ENCODE measurements around the gene IL3.

DNA sequence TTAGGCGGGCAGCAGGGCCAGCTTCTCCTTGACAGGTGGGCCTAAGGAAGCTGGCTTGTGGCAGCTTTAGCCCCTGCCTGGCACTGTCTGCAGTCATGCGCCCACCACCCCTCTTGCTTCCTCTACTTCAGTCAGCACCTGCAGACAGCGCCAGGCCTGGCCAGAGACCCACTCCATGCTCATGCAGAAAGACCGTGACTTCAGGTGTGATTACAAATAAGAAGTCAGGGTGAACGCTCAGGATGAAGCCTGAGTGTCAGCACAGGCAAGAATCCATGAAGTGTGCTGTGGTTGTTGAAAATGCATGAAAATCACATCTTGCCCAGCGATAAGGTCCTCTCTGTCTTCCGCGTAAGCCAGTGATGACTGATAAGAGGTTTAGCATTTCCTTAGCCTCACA lies 16.5 kb downstream of the IL3 start:
- no peak for TF ChIP-seq EZH2 (IDR thresholded peaks at IDR 0.05; ENCODE audit: borderline replicate concordance, insufficient read depth, low read depth, low read length, poor library complexity, severe bottlenecking)
- TF ChIP-seq, protein P1, sequence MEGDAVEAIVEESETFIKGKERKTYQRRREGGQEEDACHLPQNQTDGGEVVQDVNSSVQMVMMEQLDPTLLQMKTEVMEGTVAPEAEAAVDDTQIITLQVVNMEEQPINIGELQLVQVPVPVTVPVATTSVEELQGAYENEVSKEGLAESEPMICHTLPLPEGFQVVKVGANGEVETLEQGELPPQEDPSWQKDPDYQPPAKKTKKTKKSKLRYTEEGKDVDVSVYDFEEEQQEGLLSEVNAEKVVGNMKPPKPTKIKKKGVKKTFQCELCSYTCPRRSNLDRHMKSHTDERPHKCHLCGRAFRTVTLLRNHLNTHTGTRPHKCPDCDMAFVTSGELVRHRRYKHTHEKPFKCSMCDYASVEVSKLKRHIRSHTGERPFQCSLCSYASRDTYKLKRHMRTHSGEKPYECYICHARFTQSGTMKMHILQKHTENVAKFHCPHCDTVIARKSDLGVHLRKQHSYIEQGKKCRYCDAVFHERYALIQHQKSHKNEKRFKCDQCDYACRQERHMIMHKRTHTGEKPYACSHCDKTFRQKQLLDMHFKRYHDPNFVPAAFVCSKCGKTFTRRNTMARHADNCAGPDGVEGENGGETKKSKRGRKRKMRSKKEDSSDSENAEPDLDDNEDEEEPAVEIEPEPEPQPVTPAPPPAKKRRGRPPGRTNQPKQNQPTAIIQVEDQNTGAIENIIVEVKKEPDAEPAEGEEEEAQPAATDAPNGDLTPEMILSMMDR (IDR thresholded peaks at IDR 0.05) = no peak

All from B cell (primary cell).